H1 (cell line): ENCODE results near the gene GIT1. TPM values are rescaled to one million over a fixed set of nuclear protein-coding genes. Genes with fewer than 3 reads are reported as not detected.
A peak's percentile ranks its signal among the peaks of the same experiment; 100 is the strongest.

ENCODE experiments used
- CTCF ChIA-PET: fragments of 300-600 bp; sonication (Branson Sonifier 250); formaldehyde crosslinking; loops from one replicate; lab custom pipeline; 2021; ENCODE audit not compliant: partially characterized antibody; lab: Charles Lee
- POLR2A ChIA-PET: fragments of 300-600 bp; sonication (Branson Sonifier 250); formaldehyde crosslinking; loops from one replicate; lab custom pipeline; 2021; ENCODE audit warnings: inconsistent platforms; ENCODE audit not compliant: partially characterized antibody; lab: Charles Lee
- DNase-seq, 2 experiments: peaks; one replicate each; pipeline versions ENCODE4 v3.0.0 to v3.0.0-alpha.2; 2010 to 2022; ENCODE audit warnings: low spot score in 2 of 2, low read depth in 1 of 2, mixed read lengths in 1 of 2
- FAIRE-seq: peaks from 2 replicates; lab custom pipeline; 2011; peaks lifted over from hg19 to GRCh38; lab: Jason Lieb, UNC
- H2AFZ ChIP-seq: 2 replicates; pipeline ENCODE4 v1.8.1; 2012; ENCODE audit warnings: low read length, inconsistent platforms
- H2AK5ac ChIP-seq: 2 replicates; pipeline ENCODE4 v1.6.1; 2013; ENCODE audit warnings: low read depth, low read length
- H2BK120ac ChIP-seq: replicated peaks from 2 replicates; pipeline ENCODE3; 2013; ENCODE audit warnings: low read depth, low read length, inconsistent platforms
- H2BK12ac ChIP-seq: 2 replicates; pipeline ENCODE4 v1.6.1; 2013; ENCODE audit warnings: low read depth, low read length
- H2BK15ac ChIP-seq: 2 replicates; pipeline ENCODE4 v1.6.1; 2013; ENCODE audit warnings: low read length
- H2BK20ac ChIP-seq: 2 replicates; pipeline ENCODE4 v1.6.1; 2013; ENCODE audit warnings: low read length
- H2BK5ac ChIP-seq: 2 replicates; pipeline ENCODE4 v1.6.1; 2013; ENCODE audit warnings: low read depth, low read length
- H3K14ac ChIP-seq: 2 replicates; pipeline ENCODE4 v1.6.1; 2013; ENCODE audit warnings: inconsistent platforms; ENCODE audit not compliant: insufficient read length
- H3K18ac ChIP-seq: 2 replicates; pipeline ENCODE4 v1.6.1; 2013; ENCODE audit warnings: low read length; ENCODE audit errors: extremely low read depth
- H3K23ac ChIP-seq: 2 replicates; pipeline ENCODE4 v1.6.1; 2013; ENCODE audit warnings: inconsistent platforms; ENCODE audit not compliant: insufficient read length
- H3K23me2 ChIP-seq: 2 replicates; pipeline ENCODE4 v1.6.1; 2013; ENCODE audit warnings: low read depth, low read length
- H3K27ac ChIP-seq: 2 replicates; pipeline ENCODE4 v1.6.1; 2011; ENCODE audit warnings: low read depth, low read length, inconsistent platforms
- H3K27me3 ChIP-seq, 4 experiments: replicated peaks in 1 of 4; 1 replicate in 1 of 4; 2 replicates in 3 of 4; pipeline versions ENCODE4 v1.6.1 to v1.8.1; 2011 to 2013; ENCODE audit warnings: low read length in 3 of 4, mild to moderate bottlenecking in 3 of 4, inconsistent platforms in 2 of 4, mixed read lengths in 2 of 4, moderate library complexity in 1 of 4; ENCODE audit not compliant: control insufficient read depth in 3 of 4, insufficient read depth in 3 of 4; ENCODE audit errors: extremely low read depth in 1 of 4
- H3K36me3 ChIP-seq, 4 experiments: 2 replicates each; pipeline versions ENCODE4 v1.6.1 to v1.8.1; 2011 to 2013; ENCODE audit warnings: mild to moderate bottlenecking in 4 of 4, low read length in 3 of 4, moderate library complexity in 2 of 4, control low read depth in 1 of 4, inconsistent platforms in 1 of 4; ENCODE audit not compliant: insufficient read depth in 4 of 4, control insufficient read depth in 2 of 4
- H3K4ac ChIP-seq: replicated peaks from 2 replicates; pipeline ENCODE3; 2013; ENCODE audit warnings: low read length, low read depth, mixed read lengths, inconsistent platforms; ENCODE audit not compliant: insufficient read length
- H3K4me1 ChIP-seq, 4 experiments: replicated peaks in 1 of 4; 1 replicate in 1 of 4; 2 replicates in 3 of 4; pipeline versions ENCODE4 v1.6.1 to v1.8.1; 2011 to 2013; ENCODE audit warnings: low read length in 3 of 4, inconsistent platforms in 2 of 4, mixed read lengths in 1 of 4; ENCODE audit not compliant: insufficient read depth in 4 of 4, control insufficient read depth in 3 of 4
- H3K4me2 ChIP-seq, 2 experiments: 2 replicates each; pipeline versions ENCODE4 v1.6.1 to v1.8.1; 2011 to 2013; ENCODE audit warnings: low read depth in 2 of 2, low read length in 2 of 2, control low read depth in 1 of 2, inconsistent platforms in 1 of 2, mild to moderate bottlenecking in 1 of 2; ENCODE audit not compliant: insufficient read depth in 1 of 2
- H3K4me3 ChIP-seq, 4 experiments: fragments of 200-600, 300-600 bp in 1 of 4; sonication (generic), shearing (Covaris generic), sonication (Bioruptor Twin) in 1 of 4; 2 replicates each; pipeline versions ENCODE4 v1.5.1 to v1.8.1; 2011 to 2016; ENCODE audit warnings: low read length in 4 of 4, low read depth in 3 of 4, control low read depth in 2 of 4, inconsistent platforms in 2 of 4, mild to moderate bottlenecking in 2 of 4, mixed read lengths in 1 of 4, moderate library complexity in 1 of 4; ENCODE audit not compliant: insufficient read depth in 2 of 4; ENCODE audit errors: extremely low read depth in 1 of 4
- H3K56ac ChIP-seq: replicated peaks from 2 replicates; pipeline ENCODE3; 2013; ENCODE audit warnings: low read depth, mild to moderate bottlenecking, mixed read lengths, low read length, inconsistent platforms; ENCODE audit not compliant: insufficient read length
- H3K79me1 ChIP-seq: 2 replicates; pipeline ENCODE4 v1.6.1; 2013; ENCODE audit warnings: low read depth, low read length, control low read depth
- H3K79me2 ChIP-seq, 2 experiments: 2 replicates each; pipeline versions ENCODE4 v1.6.1 to v1.8.1; 2012 to 2013; ENCODE audit warnings: low read length in 2 of 2, mild to moderate bottlenecking in 2 of 2, inconsistent platforms in 1 of 2; ENCODE audit not compliant: insufficient read depth in 2 of 2, control insufficient read depth in 1 of 2
- H3K9ac ChIP-seq, 4 experiments: replicated peaks in 1 of 4; 1 replicate in 1 of 4; 2 replicates in 3 of 4; pipeline versions ENCODE4 v1.6.1 to v1.8.1; 2011 to 2013; ENCODE audit warnings: low read depth in 3 of 4, low read length in 3 of 4, control low read depth in 2 of 4, mild to moderate bottlenecking in 2 of 4, moderate library complexity in 2 of 4, inconsistent platforms in 1 of 4; ENCODE audit errors: extremely low read depth in 1 of 4
- H3K9me3 ChIP-seq, 2 experiments: 2 replicates each; pipeline versions ENCODE4 v1.6.1 to v1.8.1; 2012 to 2013; ENCODE audit warnings: mild to moderate bottlenecking in 2 of 2, moderate library complexity in 2 of 2, control low read depth in 1 of 2, inconsistent platforms in 1 of 2, low read depth in 1 of 2, low read length in 1 of 2, mixed read lengths in 1 of 2; ENCODE audit not compliant: insufficient read depth in 2 of 2
- H4K20me1 ChIP-seq, 2 experiments: replicated peaks in 1 of 2; 2 replicates each; pipeline versions ENCODE3 to v1.8.1; 2011 to 2013; ENCODE audit warnings: inconsistent platforms in 2 of 2, low read length in 2 of 2, mild to moderate bottlenecking in 1 of 2; ENCODE audit not compliant: insufficient read depth in 2 of 2, control insufficient read depth in 1 of 2
- H4K5ac ChIP-seq: 2 replicates; pipeline ENCODE4 v1.6.1; 2013; ENCODE audit warnings: low read length, low read depth, mixed read lengths, inconsistent platforms; ENCODE audit not compliant: insufficient read length
- H4K8ac ChIP-seq: 2 replicates; pipeline ENCODE4 v1.8.0; 2013; ENCODE audit warnings: mild to moderate bottlenecking, moderate library complexity, low read length, inconsistent platforms; ENCODE audit not compliant: insufficient read depth; ENCODE audit errors: extremely low read depth
- H4K91ac ChIP-seq: replicated peaks from 2 replicates; pipeline ENCODE3; 2013; ENCODE audit warnings: low read length, mixed read lengths, inconsistent platforms; ENCODE audit not compliant: insufficient read length
- ATF3 ChIP-seq: IDR thresholded peaks from 2 replicates; pipeline ENCODE4 v1.6.1; 2011; ENCODE audit warnings: low read depth, mild to moderate bottlenecking, low read length; ENCODE audit not compliant: insufficient read depth
- FOSL1 ChIP-seq: IDR thresholded peaks from 2 replicates; pipeline ENCODE4 v1.6.1; 2011; ENCODE audit warnings: mild to moderate bottlenecking, low read depth, low read length, moderate library complexity; ENCODE audit not compliant: insufficient read depth
- HDAC6 ChIP-seq: IDR thresholded peaks from one replicate; pipeline ENCODE4 v1.7.1; 2012; ENCODE audit warnings: low read depth, mild to moderate bottlenecking, inconsistent platforms, low read length, moderate library complexity
- POLR2A ChIP-seq, 2 experiments: IDR thresholded peaks; 1 replicate in 1 of 2; 2 replicates in 1 of 2; pipeline ENCODE4 v1.6.1; 2011; ENCODE audit warnings: low read depth in 2 of 2, low read length in 2 of 2, mild to moderate bottlenecking in 2 of 2; ENCODE audit errors: control extremely low read depth in 1 of 2
- WGBS, 2 experiments: shearing (Covaris generic) in 1 of 2; methylation state at CpG; one replicate each; pipeline versions ENCODE4 v1.1.6 to v1.1.7; 2013 to 2015; ENCODE audit warnings: low lambda C conversion rate in 2 of 2, mixed read lengths in 2 of 2, inconsistent platforms in 1 of 2, low coverage in 1 of 2, missing lambda C conversion rate in 1 of 2; ENCODE audit not compliant: insufficient replicate concordance in 2 of 2, insufficient coverage in 1 of 2, insufficient read length in 1 of 2; ENCODE audit errors: extremely low coverage in 1 of 2, missing lambda C conversion rate in 1 of 2; 5-methylcytosine and 5-hydroxymethylcytosine counted together
- polyA plus RNA-seq, 7 experiments: library from polyadenylated mRNA; depleted of rRNA in 3 of 7; stranded (reverse) in 5 of 7; unstranded in 2 of 7; fragments of >200 nt in 5 of 7; fragments of 200-250 nt in 2 of 7; gene quantifications; 1 replicate in 5 of 7; 2 replicates in 1 of 7; 4 replicates in 1 of 7; pipeline versions ENCODE4 v1.2.1 to v1.2.3, GENCODE V29; 2011 to 2013; ENCODE audit warnings: missing spikeins in 2 of 7, mixed read lengths in 2 of 7
- total RNA-seq: library from RNA; stranded (reverse); fragmentation: NEBNext Ultra II Directional; extraction: Animal tissue kit (Norgen Biotek cat#: 25700); gene quantifications from 2 replicates; pipeline ENCODE4 v1.2.1, GENCODE V29; 2021

The GIT1 gene
- total and polyA plus RNA-seq, 2 of the 8 experiments (the other 6 are each of a cell fraction or from before 2014, with no cell fraction given), result 62.4 to 63.0 TPM

- peaks cover 14% of the 10 kb centered on the region; the same call in 1 of the 2 replicates for H3K23me2 ChIP-seq
- H3K23ac ChIP-seq, result no peak overlapping the region
- H3K18ac ChIP-seq, result no peak overlapping the region
- H2AK5ac ChIP-seq, result no peak overlapping the region
- H3K4me2 ChIP-seq, result peak overlapping the region; percentile 95
- no peaks in the 10 kb centered on the region for H3K9me3 ChIP-seq
- no peak overlapping the region for H3K27ac ChIP-seq
- ChIA-PET CTCF (interaction anchor here (0.7 to 13.1 kb wide), 10 partner anchors 9 to 309 kb away, joined by 3 to 193 read pairs (median 3); partner anchors contain the start of genes ABHD15, SSH2 and TP53I13), POLR2A (interaction anchor here (1.7 kb wide), 1 partner anchor 30 kb away, joined by 9 read pairs; the partner anchor contains the start of gene ANKRD13B)
- H3K14ac ChIP-seq, result no peak overlapping the region
- H2BK15ac ChIP-seq, result no peak overlapping the region
- WGBS, 2 experiments, result 78% methylated on average over 8 of the region's 8 CpGs; no CpG with 5 or more reads in 1 of the 2 experiments
- no peak overlapping the region for H4K5ac ChIP-seq
- FAIRE-seq (no peak), DNase-seq (no peak)
- peak overlapping the region in 1 of 4 experiments; percentile 84; a peak in 3 of 8 replicates for H3K4me3 ChIP-seq
- peaks cover 0 to 6% of the 10 kb centered on the region in 2 experiments for H4K20me1 ChIP-seq
- H2BK120ac ChIP-seq, result no peak overlapping the region
- H3K9ac ChIP-seq, result no peak overlapping the region
- no peaks in the 10 kb centered on the region for H3K79me1 ChIP-seq
- H2BK12ac ChIP-seq, result no peak overlapping the region
- no peak overlapping the region for H2BK20ac ChIP-seq
- TF ChIP-seq POLR2A (IDR thresholded peaks at IDR 0.05; ENCODE audit: control extremely low read depth in 1 of 2, low read depth in 2 of 2, low read length in 2 of 2) (no peak), HDAC6 (no peak), ATF3 (no peak), FOSL1 (no peak)
- H3K56ac ChIP-seq, result no peak overlapping the region
- H3K4ac ChIP-seq, result no peak overlapping the region
- no peaks in the 10 kb centered on the region for H3K36me3 ChIP-seq
- H3K27me3 ChIP-seq, result peaks cover 9 to 50% (median 37%) of the 10 kb centered on the region in 4 experiments
- no peaks in the 10 kb centered on the region for H3K79me2 ChIP-seq
- H2BK5ac ChIP-seq, result no peak overlapping the region
- peaks cover 11 to 32% (median 22%) of the 10 kb centered on the region in 4 experiments for H3K4me1 ChIP-seq
- H2AFZ ChIP-seq, result no peak overlapping the region
- H4K8ac ChIP-seq, result no peak overlapping the region
- H4K91ac ChIP-seq, result no peak overlapping the region
Observed at GRCh38 chr17:29621751-29622194, 32.3 kb upstream of the GIT1 start.
